ENCODE measurements around the gene TDRD9. TPM values are rescaled to one million over a fixed set of nuclear protein-coding genes. Genes with fewer than 3 reads are reported as not detected.

Gene TDRD9
- total and polyA plus RNA-seq, 12 donors = 0.55 to 8.4 (median 2.4) TPM

GRCh38 chr14:104085032-104085888 is 157.0 kb downstream of the TDRD9 start, which contains the start of gene ASPG:
ASPG (plus strand) TSS chr14:104085700; CDS start chr14:104085771, 71 bp downstream.
- peaks cover 8 to 47% (median 28%) of the 10 kb centered on the region in 7 donors for H3K27me3 ChIP-seq
- 6 to 8% methylated on average over 38 to 70 of the region's 70 CpGs for WGBS, 2 donors
- TF ChIP-seq CTCF (IDR thresholded peaks at IDR 0.05) = no peak
- DNase-seq (peak in 1 of 2 donors; percentile 64), ATAC-seq (peak; percentile 27 to 67 (median 54))
- H3K36me3 ChIP-seq = no peaks in the 10 kb centered on the region
- peak within 1 kb of the TSS in 8 of 10 donors; percentile 31 to 69 (median 55) for H3K27ac ChIP-seq
- no peaks in the 10 kb centered on the region for H3K9me3 ChIP-seq
- H3K4me1 ChIP-seq = peaks cover 0 to 34% (median 12%) of the 10 kb centered on the region in 9 donors
- peak within 1 kb of the TSS in 9 of 10 donors; percentile 23 to 47 (median 38) for H3K4me3 ChIP-seq
- intact Hi-C loops (cut with DNase I) = no loop called here

- Histone ChIP-seq H3K27ac (peak overlapping the region in 8 of 10 donors; percentile 9 to 69 (median 55)), H3K27me3 (peaks cover 8 to 47% (median 28%) of the 10 kb centered on the region in 7 donors), H3K36me3 (no peaks in the 10 kb centered on the region), H3K4me1 (peaks cover 0 to 34% (median 12%) of the 10 kb centered on the region in 9 donors), H3K4me3 (peak overlapping the region in 9 of 10 donors; percentile 23 to 47 (median 38)), H3K9me3 (no peaks in the 10 kb centered on the region)
- intact Hi-C loops (cut with DNase I) = no loop called here
- ATAC-seq = peak in 1 of 8 donors; percentile 3
- no peak for DNase-seq
- no peak for TF ChIP-seq CTCF (IDR thresholded peaks at IDR 0.05)
- WGBS, 2 donors = 25 to 32% methylated on average over 29 of the region's 29 CpGs
Observed at GRCh38 chr14:104085889-104086201, 157.6 kb downstream of the TDRD9 start.

GRCh38 chr14:104086210-104086660 is 158.0 kb downstream of the TDRD9 start:
- Histone ChIP-seq H3K36me3 (no peaks in the 10 kb centered on the region), H3K9me3 (no peaks in the 10 kb centered on the region), H3K27ac (peak overlapping the region in 8 of 10 donors; percentile 22 to 69 (median 52)), H3K4me3 (peak overlapping the region in 8 of 10 donors; percentile 23 to 47 (median 42)), H3K4me1 (peaks cover 0 to 34% (median 12%) of the 10 kb centered on the region in 9 donors), H3K27me3 (peaks cover 8 to 47% (median 28%) of the 10 kb centered on the region in 7 donors)
- intact Hi-C loops (cut with DNase I) = no loop called here
- WGBS, 2 donors = 70 to 72% methylated on average over 13 of the region's 13 CpGs
- DNase-seq (peak in 1 of 2 donors; percentile 14), ATAC-seq (peak in 1 of 8 donors; percentile 19)
- no peak for TF ChIP-seq CTCF (IDR thresholded peaks at IDR 0.05)

GRCh38 chr14:104086661-104087461 is 158.6 kb downstream of the TDRD9 start:
- WGBS, 2 donors = 51 to 52% methylated on average over 16 of the region's 16 CpGs
- Histone ChIP-seq H3K27ac (peak overlapping the region; percentile 20 to 69 (median 50)), H3K4me3 (no peak overlapping the region), H3K4me1 (peaks cover 0 to 34% (median 12%) of the 10 kb centered on the region in 9 donors), H3K27me3 (peaks cover 8 to 47% (median 28%) of the 10 kb centered on the region in 7 donors), H3K9me3 (no peaks in the 10 kb centered on the region), H3K36me3 (no peaks in the 10 kb centered on the region)
- intact Hi-C loops (cut with DNase I) = no loop called here
- DNase-seq (peak; percentile 27 to 31), ATAC-seq (peak in 6 of 8 donors; percentile 35 to 58 (median 46))
- TF ChIP-seq CTCF (IDR thresholded peaks at IDR 0.05) = no peak

Measured in heart right ventricle (tissue), 16 donors.